BJ (cell line): ENCODE results near the gene FCHSD2. TPM values are rescaled to one million over a fixed set of nuclear protein-coding genes. Genes with fewer than 3 reads are reported as not detected.

ENCODE experiments used
- CTCF ChIA-PET: fragments of 350-600 bp; formaldehyde crosslinking; extraction: SDS; loops from one replicate; lab custom pipeline; 2021; ENCODE audit warnings: antibody characterized with exemption, inconsistent platforms; lab: Yijun Ruan, JAX
- POLR2A ChIA-PET: fragments of 300-600 bp; sonication (Branson Sonifier 250); formaldehyde crosslinking; extraction: SDS; loops from one replicate; lab custom pipeline; 2021; ENCODE audit warnings: antibody characterized with exemption; lab: Charles Lee
- DNase-seq: peaks from one replicate; pipeline ENCODE4 v3.0.0-alpha.2; 2011; ENCODE audit warnings: low read depth
- H3K27me3 ChIP-seq: 2 replicates; pipeline ENCODE4 v1.6.0; 2011; ENCODE audit warnings: low read length; ENCODE audit not compliant: control insufficient read depth, insufficient read depth
- H3K36me3 ChIP-seq: 2 replicates; pipeline ENCODE4 v1.5.1; 2011; ENCODE audit warnings: low read length; ENCODE audit not compliant: control insufficient read depth, insufficient read depth
- H3K4me3 ChIP-seq: 2 replicates; pipeline ENCODE4 v1.5.1; 2011; ENCODE audit warnings: low read depth, mild to moderate bottlenecking, control low read depth, low read length
- CTCF ChIP-seq: IDR thresholded peaks from 2 replicates; pipeline ENCODE4 v1.5.1; 2011; ENCODE audit warnings: low read depth, mild to moderate bottlenecking, control low read depth, inconsistent platforms, low read length, moderate library complexity; ENCODE audit not compliant: insufficient read depth
- polyA plus RNA-seq: library from polyadenylated mRNA; depleted of rRNA; stranded (reverse); fragments of >200 nt; gene quantifications from 2 replicates; pipeline ENCODE4 v1.2.3, GENCODE V29; 2011

The FCHSD2 gene
- polyA plus RNA-seq, 1 experiment, result 24.9 TPM

GRCh38 chr11:72825661-72826060 is 316.5 kb downstream of the FCHSD2 start:
- TF ChIP-seq CTCF, result no peak
- POLR2A ChIA-PET, result no interaction called here
- Histone ChIP-seq H3K27me3 (no peaks in the 10 kb centered on the region), H3K4me3 (no peak overlapping the region), H3K36me3 (peaks cover 3% of the 10 kb centered on the region)
- DNase-seq, result no peak
- CTCF ChIA-PET, result interaction anchor here (0.9 to 13.3 kb wide), 4 partner anchors 15 to 360 kb away, joined by 3 to 183 read pairs (median 6); no protein-coding TSS in a partner anchor

- no peak for DNase-seq
- H3K4me3 ChIP-seq, result no peak overlapping the region
- TF ChIP-seq CTCF, result no peak
- no peaks in the 10 kb centered on the region for H3K27me3 ChIP-seq
- ChIA-PET CTCF (interaction anchor here (0.9 to 13.3 kb wide), 5 partner anchors 12 to 361 kb away, joined by 4 to 183 read pairs (median 6); no protein-coding TSS in a partner anchor), POLR2A (interaction anchor here (0.6 kb wide), 2 partner anchors 100 to 355 kb away, joined by 3 read pairs; no protein-coding TSS in a partner anchor)
- peaks cover 5% of the 10 kb centered on the region for H3K36me3 ChIP-seq
These were observed 317.2 kb downstream of the FCHSD2 start for GRCh38 chr11:72824811-72825505.

GRCh38 chr11:72824020-72824419 is 318.1 kb downstream of the FCHSD2 start:
- Histone ChIP-seq H3K27me3 (no peaks in the 10 kb centered on the region), H3K4me3 (no peak overlapping the region), H3K36me3 (peaks cover 4% of the 10 kb centered on the region)
- ChIA-PET POLR2A (interaction anchor here (0.6 kb wide), 1 partner anchor 356 kb away, joined by 3 read pairs; no protein-coding TSS in a partner anchor), CTCF (interaction anchor here (1.4 to 1.7 kb wide), 2 partner anchors 11 to 354 kb away, joined by 4 to 6 read pairs; no protein-coding TSS in a partner anchor)
- DNase-seq, result no peak
- no peak for TF ChIP-seq CTCF

- DNase-seq, result no peak
- no peaks in the 10 kb centered on the region for H3K27me3 ChIP-seq
- peaks cover 7% of the 10 kb centered on the region for H3K36me3 ChIP-seq
- H3K4me3 ChIP-seq, result no peak overlapping the region
- no peak for TF ChIP-seq CTCF
- CTCF ChIA-PET, result interaction anchor here (0.7 to 2.7 kb wide), 5 partner anchors 8 to 363 kb away, joined by 3 to 7 read pairs (median 4); no protein-coding TSS in a partner anchor
- POLR2A ChIA-PET, result no interaction called here
These were observed 318.9 kb downstream of the FCHSD2 start for GRCh38 chr11:72823105-72823804.
